ENCODE data around the gene NT5C3A. TPM values are rescaled to one million over a fixed set of nuclear protein-coding genes. Genes with fewer than 3 reads are reported as not detected.

Gene NT5C3A
- total and polyA plus RNA-seq, 2 of the 13 experiments (the other 11 are each of a cell fraction or from before 2014, with no cell fraction given), result 16.9 to 34.0 TPM

DNA sequence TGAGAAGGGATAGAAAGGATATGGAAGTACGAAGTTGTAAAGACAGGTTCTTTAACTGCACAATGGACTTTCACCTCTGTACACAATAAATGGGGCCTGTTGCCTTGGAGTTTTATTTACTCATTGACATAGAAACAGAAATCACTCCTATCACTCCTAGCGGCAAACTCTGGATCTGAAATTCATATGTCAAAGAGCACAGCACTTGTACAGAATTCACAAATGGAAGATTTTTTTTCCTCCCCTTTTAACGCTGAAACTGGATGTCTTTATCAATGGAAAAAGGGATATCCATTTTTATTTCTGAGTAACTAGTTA, 18.2 kb downstream of the NT5C3A start (continued):
- TF ChIP-seq ZNF282 (IDR thresholded peaks at IDR 0.05; ENCODE audit: partially characterized antibody) (no peak), MIER2 (CRISPR knock-in tag; IDR thresholded peaks at IDR 0.05) (no peak), REPIN1 (CRISPR knock-in tag; IDR thresholded peaks at IDR 0.05; ENCODE audit: borderline replicate concordance, low read depth) (peak; percentile 60; the same call in 1 of the 2 replicates), ATF7 (IDR thresholded peaks at IDR 0.05) (no peak), ATF7 (CRISPR knock-in tag; IDR thresholded peaks at IDR 0.05) (no peak), SP5 (CRISPR knock-in tag; IDR thresholded peaks at IDR 0.05; ENCODE audit: borderline replicate concordance, low read depth) (no peak), FOXP4 (CRISPR knock-in tag; IDR thresholded peaks at IDR 0.05) (peak; percentile 79), ZNF44 (CRISPR knock-in tag; IDR thresholded peaks at IDR 0.05) (no peak), ZNF235 (CRISPR knock-in tag; IDR thresholded peaks at IDR 0.05; ENCODE audit: borderline replicate concordance) (no peak), RXRB (CRISPR knock-in tag; IDR thresholded peaks at IDR 0.05; ENCODE audit: borderline replicate concordance) (peak; percentile 72), STAT5B (CRISPR knock-in tag; IDR thresholded peaks at IDR 0.05) (no peak), ZFP37 (CRISPR knock-in tag; IDR thresholded peaks at IDR 0.05; ENCODE audit: borderline replicate concordance) (no peak), FLYWCH1 (CRISPR knock-in tag; IDR thresholded peaks at IDR 0.05) (no peak), PITX1 (CRISPR knock-in tag; IDR thresholded peaks at IDR 0.05) (no peak), NR2C2 (CRISPR knock-in tag; IDR thresholded peaks at IDR 0.05; ENCODE audit: borderline replicate concordance) (no peak), ZNF256 (CRISPR knock-in tag; conservative IDR thresholded peaks at IDR 0.05) (no peak), ARNT (IDR thresholded peaks at IDR 0.05) (no peak), RFX1 (IDR thresholded peaks at IDR 0.05) (peak; percentile 37; the same call in 1 of the 2 replicates), HDAC2 (CRISPR knock-in tag; IDR thresholded peaks at IDR 0.05) (0 out of 2 replicates have a peak, but pooled peaks have one; percentile 56), GATAD2A (CRISPR knock-in tag; IDR thresholded peaks at IDR 0.05) (peak; percentile 53), PCBP1 (IDR thresholded peaks at IDR 0.05; ENCODE audit: borderline replicate concordance, low read depth, low read length) (no peak), MXD3 (CRISPR knock-in tag; IDR thresholded peaks at IDR 0.05) (no peak), HOXA7 (CRISPR knock-in tag; IDR thresholded peaks at IDR 0.05) (no peak), FOXA3 (CRISPR knock-in tag; IDR thresholded peaks at IDR 0.05) (peak; percentile 77), BCL6 (CRISPR knock-in tag; IDR thresholded peaks at IDR 0.05) (0 out of 2 replicates have a peak, but pooled peaks have one; percentile 24), TCF7 (IDR thresholded peaks at IDR 0.05; ENCODE audit: low read depth) (no peak), ARID2 (CRISPR knock-in tag; IDR thresholded peaks at IDR 0.05; ENCODE audit: borderline replicate concordance) (peak; percentile 71; the same call in 1 of the 2 replicates)
- TF ChIP-seq, protein P1, sequence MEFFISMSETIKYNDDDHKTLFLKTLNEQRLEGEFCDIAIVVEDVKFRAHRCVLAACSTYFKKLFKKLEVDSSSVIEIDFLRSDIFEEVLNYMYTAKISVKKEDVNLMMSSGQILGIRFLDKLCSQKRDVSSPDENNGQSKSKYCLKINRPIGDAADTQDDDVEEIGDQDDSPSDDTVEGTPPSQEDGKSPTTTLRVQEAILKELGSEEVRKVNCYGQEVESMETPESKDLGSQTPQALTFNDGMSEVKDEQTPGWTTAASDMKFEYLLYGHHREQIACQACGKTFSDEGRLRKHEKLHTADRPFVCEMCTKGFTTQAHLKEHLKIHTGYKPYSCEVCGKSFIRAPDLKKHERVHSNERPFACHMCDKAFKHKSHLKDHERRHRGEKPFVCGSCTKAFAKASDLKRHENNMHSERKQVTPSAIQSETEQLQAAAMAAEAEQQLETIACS (CRISPR knock-in tag; IDR thresholded peaks at IDR 0.05), result no peak
- TF ChIP-seq, protein P2, sequence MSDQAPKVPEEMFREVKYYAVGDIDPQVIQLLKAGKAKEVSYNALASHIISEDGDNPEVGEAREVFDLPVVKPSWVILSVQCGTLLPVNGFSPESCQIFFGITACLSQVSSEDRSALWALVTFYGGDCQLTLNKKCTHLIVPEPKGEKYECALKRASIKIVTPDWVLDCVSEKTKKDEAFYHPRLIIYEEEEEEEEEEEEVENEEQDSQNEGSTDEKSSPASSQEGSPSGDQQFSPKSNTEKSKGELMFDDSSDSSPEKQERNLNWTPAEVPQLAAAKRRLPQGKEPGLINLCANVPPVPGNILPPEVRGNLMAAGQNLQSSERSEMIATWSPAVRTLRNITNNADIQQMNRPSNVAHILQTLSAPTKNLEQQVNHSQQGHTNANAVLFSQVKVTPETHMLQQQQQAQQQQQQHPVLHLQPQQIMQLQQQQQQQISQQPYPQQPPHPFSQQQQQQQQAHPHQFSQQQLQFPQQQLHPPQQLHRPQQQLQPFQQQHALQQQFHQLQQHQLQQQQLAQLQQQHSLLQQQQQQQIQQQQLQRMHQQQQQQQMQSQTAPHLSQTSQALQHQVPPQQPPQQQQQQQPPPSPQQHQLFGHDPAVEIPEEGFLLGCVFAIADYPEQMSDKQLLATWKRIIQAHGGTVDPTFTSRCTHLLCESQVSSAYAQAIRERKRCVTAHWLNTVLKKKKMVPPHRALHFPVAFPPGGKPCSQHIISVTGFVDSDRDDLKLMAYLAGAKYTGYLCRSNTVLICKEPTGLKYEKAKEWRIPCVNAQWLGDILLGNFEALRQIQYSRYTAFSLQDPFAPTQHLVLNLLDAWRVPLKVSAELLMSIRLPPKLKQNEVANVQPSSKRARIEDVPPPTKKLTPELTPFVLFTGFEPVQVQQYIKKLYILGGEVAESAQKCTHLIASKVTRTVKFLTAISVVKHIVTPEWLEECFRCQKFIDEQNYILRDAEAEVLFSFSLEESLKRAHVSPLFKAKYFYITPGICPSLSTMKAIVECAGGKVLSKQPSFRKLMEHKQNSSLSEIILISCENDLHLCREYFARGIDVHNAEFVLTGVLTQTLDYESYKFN (CRISPR knock-in tag; conservative IDR thresholded peaks at IDR 0.05), result peak; percentile 95

Measured in HepG2 (cell line).